Renal pelvis (tissue), 12 donors: ENCODE data around the gene GPR37. TPM values are rescaled to one million over a fixed set of nuclear protein-coding genes. Genes with fewer than 3 reads are reported as not detected.

Experiments
- DNase-seq: peaks from one replicate; pipeline ENCODE4 v3.0.0-alpha.2; 2013
- long read RNA-seq, 16 experiments: transcript quantifications; one replicate each; lab custom pipeline, GENCODE V29; 2026
- polyA plus RNA-seq, 3 donors: library from polyadenylated mRNA; unstranded; fragments of 120-200 nt; gene quantifications; one replicate each; pipeline ENCODE4 v1.2.1, GENCODE V29; 2013; ENCODE audit not compliant: insufficient read length in 3 of 3

The GPR37 gene, protein sequence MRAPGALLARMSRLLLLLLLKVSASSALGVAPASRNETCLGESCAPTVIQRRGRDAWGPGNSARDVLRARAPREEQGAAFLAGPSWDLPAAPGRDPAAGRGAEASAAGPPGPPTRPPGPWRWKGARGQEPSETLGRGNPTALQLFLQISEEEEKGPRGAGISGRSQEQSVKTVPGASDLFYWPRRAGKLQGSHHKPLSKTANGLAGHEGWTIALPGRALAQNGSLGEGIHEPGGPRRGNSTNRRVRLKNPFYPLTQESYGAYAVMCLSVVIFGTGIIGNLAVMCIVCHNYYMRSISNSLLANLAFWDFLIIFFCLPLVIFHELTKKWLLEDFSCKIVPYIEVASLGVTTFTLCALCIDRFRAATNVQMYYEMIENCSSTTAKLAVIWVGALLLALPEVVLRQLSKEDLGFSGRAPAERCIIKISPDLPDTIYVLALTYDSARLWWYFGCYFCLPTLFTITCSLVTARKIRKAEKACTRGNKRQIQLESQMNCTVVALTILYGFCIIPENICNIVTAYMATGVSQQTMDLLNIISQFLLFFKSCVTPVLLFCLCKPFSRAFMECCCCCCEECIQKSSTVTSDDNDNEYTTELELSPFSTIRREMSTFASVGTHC
- polyA plus RNA-seq = 1 to 10 TPM in 2 of 3 donors, under 1 TPM in 1; 0.70 to 1.7 (median 1.1) TPM
- long read RNA-seq, donor 1 = 0 reads
- long read RNA-seq, donor 2 = 0 reads
- long read RNA-seq, donor 3, partial matches to known transcripts = 0 of 1 reads
- long read RNA-seq, donor 3, other reads (novel, unspliced or antisense) = 0 of 1 reads
- long read RNA-seq, donor 4 = 0 reads
- long read RNA-seq, donor 5, partial matches to known transcripts = 0 of 1 reads
- long read RNA-seq, donor 5, other reads (novel, unspliced or antisense) = 0 of 1 reads
- long read RNA-seq, donor 6 = 0 reads
- long read RNA-seq, donor 7, partial matches to known transcripts = 0 of 1 reads
- long read RNA-seq, donor 7, other reads (novel, unspliced or antisense) = 0 of 1 reads
- long read RNA-seq, donor 8, partial matches to known transcripts = 0 of 1 reads
- long read RNA-seq, donor 8, other reads (novel, unspliced or antisense) = 0 of 1 reads
- long read RNA-seq, donor 9, partial matches to known transcripts = 0 of 2 reads
- long read RNA-seq, donor 9, other reads (novel, unspliced or antisense) = 0 of 2 reads
- long read RNA-seq, donor 10, partial matches to known transcripts = 0 of 1 reads
- long read RNA-seq, donor 10, other reads (novel, unspliced or antisense) = 0 of 1 reads
- long read RNA-seq, donor 11 = 0 reads
- long read RNA-seq, donor 12, partial matches to known transcripts = 0 of 2 reads
- long read RNA-seq, donor 12, other reads (novel, unspliced or antisense) = 0 of 2 reads
- long read RNA-seq, donor 13 = 0 reads
- long read RNA-seq, donor 14, partial matches to known transcripts = 0 of 2 reads
- long read RNA-seq, donor 14, other reads (novel, unspliced or antisense) = 0 of 2 reads
- long read RNA-seq, donor 15, partial matches to known transcripts = 0 of 4 reads
- long read RNA-seq, donor 15, other reads (novel, unspliced or antisense) = 0 of 4 reads
- long read RNA-seq, donor 16 = 0 reads

DNA sequence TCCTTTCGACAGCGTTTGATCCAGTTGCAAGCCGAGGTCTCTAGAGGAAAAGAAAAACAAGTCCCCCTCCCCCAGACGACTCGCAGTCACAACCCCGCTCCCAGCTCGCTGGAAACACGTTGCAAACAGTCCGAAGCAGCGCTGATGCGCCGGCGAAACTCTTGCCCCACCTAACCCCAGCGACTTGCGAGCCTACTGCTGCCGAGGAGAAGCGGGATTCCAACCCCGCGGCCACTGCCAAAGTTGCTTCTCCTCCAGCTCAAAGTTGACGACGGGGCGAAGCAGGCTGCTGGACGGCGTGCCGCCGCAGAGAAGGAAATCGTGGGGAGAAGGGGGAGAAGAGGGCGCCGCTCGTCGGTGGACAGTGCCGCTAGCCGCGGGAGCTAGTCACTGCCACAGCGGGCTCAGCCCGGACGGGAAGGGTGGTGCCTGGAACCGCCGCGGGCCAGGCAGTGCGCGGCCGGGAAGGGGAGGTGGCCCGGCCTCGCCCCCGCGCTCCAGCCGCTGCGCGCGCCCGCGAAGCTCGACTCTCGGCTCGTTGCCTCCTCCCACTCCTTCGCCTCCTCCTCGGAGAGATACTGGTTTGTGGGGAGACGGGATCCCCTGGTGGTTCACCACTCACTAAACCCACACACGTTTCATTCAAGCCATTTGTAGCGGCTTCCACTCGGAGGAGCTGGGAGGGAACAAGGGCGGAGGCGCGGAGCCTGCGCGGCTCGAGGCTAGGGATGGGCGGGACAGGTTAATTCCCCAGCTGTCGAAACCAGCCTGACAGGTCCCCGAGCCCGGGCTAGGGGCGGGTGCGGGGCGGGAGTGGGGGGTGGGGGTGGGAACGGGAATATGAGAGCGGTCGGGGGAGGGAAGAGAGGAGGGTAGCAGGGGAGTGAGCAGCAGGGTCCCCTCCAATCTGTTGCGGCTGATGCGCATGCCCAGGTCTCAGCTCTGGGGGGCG is at the start of gene GPR37:
Gene GPR37, minus strand, starts transcription at position 392 of the 952 bp plus-strand sequence. CDS start 816 bp downstream, outside the sequence.
- DNase-seq = peak; percentile 54

DNA sequence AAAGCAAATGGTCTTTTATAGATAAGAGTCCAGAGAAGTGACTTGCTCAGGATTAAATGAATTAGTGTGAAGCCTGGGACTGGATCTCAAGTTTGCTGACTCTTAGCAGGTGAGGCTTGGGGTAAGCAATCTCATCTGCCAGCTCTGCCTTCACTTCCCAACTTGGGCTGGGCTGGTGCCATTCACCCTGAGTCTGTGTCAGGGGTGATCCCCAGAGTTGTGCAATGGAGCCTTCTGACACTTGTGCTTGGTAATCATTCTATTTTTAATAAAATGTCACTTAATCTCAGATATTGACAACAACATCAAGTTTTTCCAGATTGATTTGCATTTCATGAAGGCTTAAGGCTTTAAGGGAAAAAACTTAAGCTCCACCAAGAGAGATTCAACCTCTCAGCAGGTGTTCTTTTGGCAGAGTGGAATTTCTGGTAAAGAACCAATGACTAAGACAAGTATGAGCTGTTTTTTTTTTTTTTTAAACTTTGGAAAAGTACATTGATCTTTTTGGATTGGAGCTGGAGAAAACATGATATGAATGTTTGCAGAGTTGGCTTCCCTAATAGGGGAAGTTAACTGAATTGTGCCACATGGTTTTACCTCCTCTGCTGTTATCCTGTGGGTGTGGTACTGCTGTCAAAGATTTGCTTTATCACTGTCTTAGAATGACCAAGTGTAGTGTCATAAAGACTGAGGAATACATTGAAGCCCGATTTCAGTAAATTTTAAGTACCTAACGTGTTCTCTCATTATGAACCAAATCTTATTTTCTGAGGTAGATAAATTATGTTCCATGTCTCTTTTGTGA is 48.6 kb upstream of the GPR37 start:
- DNase-seq = no peak

DNA sequence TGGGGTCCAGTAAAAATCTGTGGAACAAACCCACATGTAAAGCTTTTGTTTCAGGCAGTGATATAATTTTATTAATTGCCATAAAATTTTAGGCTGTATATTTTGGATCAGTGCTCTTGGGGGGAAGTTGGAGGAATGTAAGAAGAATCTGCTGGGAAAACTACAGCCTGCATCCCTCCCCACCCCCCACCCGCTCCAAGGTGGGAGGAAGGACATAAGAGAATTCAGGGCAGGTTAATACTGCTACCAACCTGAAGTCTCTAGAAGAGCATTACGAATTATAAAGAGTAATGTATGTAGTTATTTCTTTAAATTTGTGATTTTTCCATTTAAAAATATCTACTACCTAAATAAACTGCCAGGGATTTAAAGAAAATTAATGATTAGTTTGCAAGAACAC is 47.2 kb upstream of the GPR37 start:
- DNase-seq = no peak

DNA sequence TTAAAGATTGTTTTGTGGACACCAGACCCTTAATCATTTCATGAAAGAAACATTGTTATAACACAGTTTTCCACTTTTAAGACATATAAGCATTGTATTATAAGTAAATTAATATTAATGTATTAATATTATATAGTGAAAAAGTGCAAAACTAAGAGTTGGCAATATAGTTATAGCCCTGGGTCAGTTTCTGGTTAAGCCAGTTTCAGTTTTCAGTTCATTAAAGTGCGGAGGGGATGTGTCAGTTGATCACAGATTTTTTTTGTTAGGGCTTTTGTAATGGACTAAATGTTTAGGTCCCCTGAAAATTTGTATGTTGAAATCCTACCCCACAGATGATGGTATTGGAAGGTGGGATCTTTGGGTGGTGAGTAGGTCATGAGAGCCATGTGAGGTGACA is 45.7 kb upstream of the GPR37 start:
- DNase-seq = no peak

DNA sequence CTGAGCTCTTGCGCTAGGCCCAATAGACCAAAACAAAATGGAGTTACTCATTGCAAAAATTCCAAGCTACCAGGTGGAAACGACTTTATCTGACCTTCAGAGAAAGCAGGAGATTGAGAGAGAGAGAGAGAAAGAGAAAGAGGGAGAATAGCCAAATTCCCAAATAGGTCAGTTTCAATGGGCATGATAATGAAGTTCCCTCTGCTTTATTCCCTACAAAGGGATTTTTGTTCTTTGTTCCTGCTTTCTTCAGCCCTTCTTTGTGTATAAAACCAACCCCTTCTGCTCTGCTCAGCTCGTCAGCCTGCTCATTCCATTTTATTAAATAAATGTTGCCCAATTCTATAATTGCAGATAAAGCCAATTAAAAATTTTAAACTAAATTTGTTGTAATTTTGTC is 45.0 kb upstream of the GPR37 start:
- no peak for DNase-seq

DNA sequence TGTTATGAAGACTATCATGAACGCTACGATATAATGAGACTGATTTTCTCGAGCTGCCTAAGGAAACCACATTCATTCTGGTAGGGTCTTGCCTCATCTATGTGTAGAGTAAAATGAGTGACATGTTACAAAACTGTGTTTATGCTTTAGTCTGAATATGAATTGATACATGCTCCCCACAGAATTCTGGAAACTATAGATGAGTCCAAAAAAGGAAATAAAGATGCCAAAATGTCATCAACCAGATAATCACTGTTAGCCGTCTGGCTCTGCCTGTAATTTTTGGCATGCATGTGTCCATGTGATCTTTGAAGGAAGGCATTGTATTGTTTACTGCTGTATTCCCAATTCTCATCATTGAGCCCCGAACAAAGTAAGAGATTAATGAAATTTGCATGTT is 42.6 kb upstream of the GPR37 start:
- DNase-seq = no peak

DNA sequence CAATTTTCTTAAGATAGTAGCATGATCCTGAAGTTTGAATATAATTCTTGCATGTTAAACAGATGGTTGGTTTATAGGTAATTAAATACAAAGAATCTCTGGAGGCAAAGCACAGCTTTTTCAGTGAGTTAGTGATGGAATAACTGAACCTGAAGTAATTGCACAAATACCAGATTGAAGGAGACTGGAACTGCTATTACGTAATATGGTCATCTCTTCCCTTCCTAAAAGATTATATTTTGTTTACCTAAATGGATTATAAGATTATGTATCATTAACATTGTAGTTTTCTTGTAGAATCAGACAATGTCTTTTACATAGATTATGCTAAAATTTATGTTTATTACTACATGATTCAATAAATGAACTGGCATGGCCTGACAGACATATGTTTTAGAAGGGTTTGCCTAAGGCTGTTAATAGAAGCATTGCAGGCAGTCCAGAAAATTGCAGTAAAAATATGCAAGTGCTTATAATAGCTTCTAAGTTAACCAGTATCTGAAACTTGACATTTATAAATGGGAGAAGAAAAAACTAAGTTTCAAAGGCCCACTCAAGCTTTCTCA is 35.8 kb upstream of the GPR37 start:
- no peak for DNase-seq

DNA sequence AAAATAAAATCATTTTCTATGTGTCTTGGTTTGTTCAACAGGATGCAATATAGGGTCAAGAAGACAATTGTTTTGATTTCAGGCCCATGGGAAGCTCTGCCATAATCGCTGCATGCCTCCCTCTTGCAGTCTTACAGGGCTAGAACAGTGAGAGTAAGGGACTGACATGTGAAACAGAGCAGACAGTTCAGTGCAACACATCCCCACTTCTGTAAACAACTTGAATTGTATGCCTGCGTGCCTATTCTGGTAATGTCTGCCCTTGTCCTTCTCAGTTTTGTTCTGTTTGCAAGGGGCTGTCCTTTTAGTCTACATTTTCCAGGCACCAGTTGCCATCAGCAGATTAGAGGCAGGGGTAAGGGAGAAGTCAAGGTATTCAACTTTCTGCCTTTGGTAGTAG is 34.8 kb upstream of the GPR37 start:
- no peak for DNase-seq

DNA sequence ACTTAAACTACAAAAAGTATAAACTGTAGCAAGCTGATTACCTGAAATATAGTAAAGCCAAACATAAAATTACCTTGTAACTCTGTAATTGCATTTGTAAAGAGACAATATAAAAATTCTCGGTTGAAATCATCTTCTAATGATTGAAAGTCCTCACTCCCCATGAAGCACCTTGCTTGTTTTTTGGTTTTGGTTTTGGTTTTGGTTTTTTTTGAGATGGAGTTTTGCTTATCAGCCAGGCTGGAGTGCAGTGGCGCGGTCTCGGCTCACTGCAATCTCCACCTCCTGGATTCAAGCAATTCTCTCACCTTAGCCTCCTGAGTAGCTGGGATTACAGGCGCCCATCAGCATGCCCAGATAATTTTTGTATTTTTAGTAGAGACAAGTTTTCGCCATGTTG is 33.9 kb upstream of the GPR37 start:
- DNase-seq = no peak

DNA sequence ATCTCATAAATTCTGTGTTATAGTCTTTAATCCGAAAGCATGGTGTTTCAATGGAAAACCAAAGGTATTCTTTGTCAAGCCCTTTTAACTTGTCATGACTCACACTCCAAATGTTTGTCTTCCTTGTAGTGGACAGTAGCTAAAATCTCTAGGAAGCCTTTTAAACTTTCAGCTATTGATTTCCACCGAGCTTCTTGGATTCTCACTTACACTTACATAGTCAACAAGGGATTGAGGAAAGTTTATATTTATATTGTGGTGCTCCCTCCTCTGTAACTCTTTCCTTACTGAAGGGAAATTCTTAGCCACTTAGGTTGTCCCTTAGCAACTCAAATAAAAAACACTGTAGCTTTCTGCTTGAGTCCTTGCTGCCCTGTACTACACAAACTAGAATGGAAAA is 31.2 kb upstream of the GPR37 start:
- no peak for DNase-seq

DNA sequence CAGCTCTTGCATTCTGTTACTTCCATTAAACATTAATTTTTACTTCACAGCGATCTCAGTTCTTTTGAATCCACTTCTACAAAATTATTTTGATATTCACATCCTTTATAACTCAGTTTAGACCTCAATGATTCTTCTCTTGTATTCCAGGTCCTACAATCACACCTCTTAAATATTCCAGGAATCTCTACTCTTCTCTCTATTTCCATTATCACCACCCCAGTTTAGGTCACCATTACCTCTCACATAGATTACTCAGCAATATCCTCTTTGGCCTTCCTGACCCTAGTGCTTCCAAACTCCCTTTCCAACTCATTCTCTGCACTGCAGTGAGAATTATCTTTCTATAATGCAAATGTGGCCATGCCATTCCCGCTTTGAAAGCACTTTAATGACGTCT is 27.1 kb upstream of the GPR37 start:
- no peak for DNase-seq

DNA sequence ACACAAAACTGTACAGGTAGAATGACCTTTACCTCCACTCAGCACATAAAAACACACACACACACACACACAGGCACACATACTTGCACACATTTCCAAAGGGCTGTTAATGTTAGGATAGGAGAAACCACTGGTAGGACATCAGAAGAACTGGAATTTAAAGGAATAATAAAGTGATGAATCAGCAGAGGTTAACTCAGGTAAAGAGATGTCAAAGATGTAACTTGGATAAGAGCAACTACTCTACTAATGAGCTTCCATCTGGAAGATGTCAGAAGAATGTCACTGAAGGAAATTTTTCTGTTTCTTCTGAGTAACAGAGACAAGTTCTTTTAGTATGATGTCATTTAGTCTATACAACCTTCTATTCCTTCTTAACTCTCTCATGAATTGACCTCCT is 26.4 kb upstream of the GPR37 start:
- DNase-seq = no peak

DNA sequence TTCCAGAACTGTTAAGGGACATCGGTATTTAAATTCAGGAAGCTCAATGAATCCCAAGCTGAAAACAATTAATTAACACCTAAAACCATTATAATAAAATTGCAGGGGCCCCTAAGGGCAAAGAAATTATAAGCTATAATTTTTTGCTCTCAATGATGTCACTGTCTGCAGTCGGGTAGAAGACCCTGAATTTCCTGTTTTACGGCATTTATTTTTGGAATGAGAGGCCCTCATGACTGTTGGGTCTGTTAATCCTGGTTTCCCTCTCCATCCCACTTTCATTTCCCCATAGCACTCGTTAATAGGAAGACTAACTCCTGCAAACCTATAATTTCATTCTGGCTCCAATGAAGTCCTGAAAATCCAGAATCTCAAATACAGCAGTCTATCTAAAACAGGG is 25.8 kb upstream of the GPR37 start:
- no peak for DNase-seq

DNA sequence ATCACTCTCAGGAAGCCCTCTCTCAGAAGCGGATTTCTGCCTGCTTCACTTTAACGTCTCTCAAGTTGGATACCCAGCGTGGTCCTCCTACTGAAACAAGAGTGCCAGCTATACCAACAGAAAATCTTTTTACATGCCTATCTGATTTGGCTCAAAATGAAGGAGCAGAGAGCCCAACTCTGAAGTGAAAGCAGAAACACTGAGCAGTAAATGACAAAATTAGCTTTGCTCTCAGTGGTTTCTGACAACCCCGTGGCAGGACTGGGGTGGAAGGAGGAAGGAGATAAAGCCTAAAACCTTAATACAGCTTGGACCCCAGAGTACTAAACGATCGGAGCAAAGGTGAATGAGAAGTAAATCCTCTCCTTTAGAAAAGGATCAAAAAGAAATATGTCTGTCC is 25.1 kb upstream of the GPR37 start:
- no peak for DNase-seq

DNA sequence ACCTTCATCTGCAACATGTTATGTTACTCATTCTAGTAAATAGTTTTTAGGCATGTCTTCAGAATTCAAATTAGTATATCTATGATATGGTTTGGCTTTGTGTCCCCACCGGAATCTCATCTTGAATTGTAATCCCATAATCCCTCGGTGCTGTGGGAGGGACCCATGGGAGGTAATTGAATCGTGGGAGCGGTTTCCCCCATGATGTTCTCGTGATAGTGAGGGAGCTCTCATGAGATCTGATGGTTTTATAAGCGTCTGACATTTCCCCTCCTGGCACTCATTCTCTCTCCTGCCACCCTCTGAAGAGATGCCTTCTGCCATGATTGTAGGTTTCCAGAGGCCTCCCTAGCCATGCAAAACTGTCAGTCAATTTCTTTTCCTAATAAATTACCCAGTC is 20.4 kb upstream of the GPR37 start:
- no peak for DNase-seq

DNA sequence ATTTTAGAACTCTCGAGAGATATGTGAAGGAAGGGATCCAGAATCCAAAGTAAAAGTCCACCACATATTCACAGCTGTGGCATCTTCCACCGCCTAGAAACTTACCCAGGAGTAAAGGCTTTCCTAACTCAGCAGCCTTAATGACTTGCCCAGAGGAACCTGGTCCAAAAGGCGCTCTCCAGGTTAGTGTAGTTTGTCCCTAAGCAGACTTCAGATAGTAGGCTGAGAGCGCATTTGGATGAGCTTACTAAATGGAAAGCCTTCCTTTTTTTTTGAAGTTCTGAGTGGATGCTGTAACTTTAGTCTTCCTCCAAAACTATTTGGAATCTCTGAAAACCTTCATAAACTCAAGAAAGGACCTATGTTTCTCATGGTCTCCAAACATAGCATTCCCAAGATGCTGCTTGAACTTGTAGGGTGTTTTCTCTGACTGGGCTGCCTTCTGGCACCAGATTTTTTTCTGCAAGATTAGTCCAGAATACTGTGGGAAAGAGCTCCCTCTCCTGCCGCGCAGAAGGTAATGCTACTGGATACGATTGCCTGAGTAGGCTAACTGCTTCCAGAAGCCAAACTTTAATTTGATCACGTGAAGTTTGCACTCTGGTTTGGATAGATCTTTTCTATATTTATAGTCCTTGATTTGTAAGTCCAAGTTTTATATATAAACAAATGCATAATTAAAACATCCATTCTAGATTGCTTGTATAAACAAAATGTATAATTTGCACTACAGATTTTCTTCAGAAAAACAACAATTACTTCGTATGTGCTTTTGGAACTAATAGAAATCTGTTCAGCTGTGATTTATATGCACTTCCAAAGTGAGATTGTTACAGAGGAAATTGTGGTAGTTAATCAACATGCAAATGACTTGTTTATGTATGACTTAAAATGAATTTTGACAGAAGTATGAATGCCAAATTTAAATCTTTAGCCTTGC is 19.6 kb upstream of the GPR37 start:
- peak; percentile 65 for DNase-seq

DNA sequence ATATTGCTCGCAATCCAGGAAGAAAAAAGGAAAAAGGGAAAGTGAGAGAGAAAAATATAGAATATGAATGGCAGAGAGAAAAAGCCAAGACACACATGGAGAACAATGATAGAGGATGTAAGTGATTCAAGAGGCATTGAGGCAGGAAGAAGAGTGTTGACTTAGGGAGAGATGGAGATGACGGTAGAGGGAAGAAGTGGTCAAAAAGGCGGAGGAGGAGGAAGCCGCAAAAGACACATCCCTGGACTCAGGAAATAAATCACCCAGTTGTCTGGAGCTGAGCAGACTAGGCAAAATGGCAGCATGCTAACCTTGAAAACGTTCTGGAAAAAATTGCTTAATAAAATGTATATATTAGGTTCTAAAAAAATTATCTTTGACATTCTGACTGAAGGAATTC is 17.7 kb upstream of the GPR37 start:
- DNase-seq = no peak
